Kidney capillary endothelial cell (primary cell): Measurements from ENCODE around the gene OR2A42.
"Not testable (repeated sequence)": the region's sequence is repeated elsewhere in the genome, so short reads cannot be mapped to it uniquely, and the experiment has no call there.

ENCODE experiments used
- DNase-seq: peaks from one replicate; pipeline ENCODE4 v3.0.0-alpha.2; 2018; ENCODE audit warnings: low spot score

The OR2A42 gene

DNA sequence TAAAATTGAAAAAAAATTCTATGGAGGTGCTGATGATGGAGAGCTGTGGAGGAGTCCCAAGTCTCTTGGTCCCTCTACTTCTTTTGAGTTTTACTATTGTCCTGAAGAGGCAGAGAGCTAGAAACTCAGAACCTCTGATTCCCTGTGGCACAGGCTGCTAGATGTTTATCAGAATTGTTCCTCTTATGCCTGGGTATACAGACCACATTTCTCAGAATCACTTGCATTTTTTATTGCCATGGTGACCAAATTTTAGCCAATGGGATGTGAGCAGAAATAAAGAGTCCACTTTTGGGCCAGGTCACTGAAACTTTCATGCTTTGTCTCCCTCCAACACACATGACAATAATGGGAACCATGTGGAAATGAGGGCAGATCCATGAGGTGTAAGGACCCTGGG lies 15.7 kb downstream of the OR2A42 start:
- not testable (repeated sequence) for DNase-seq

DNA sequence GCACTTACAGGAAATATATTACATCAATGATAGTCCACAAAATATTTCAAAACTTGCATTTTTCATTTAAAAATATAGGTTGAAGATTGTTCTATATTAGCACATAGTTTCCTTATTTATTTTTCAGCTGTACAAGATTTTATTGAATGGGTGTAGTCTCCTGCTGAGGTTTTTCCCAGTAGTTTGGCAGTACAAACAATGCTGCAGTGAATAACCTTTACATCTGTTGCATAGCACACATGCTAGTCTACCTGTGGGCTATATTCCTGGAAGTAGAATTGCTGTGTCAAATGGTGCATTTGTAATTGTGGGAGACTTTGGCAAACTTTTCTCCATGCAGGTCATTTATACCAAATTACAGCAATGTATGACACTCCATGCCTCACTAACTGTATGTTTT lies 18.9 kb downstream of the OR2A42 start:
- not testable (repeated sequence) for DNase-seq

DNA sequence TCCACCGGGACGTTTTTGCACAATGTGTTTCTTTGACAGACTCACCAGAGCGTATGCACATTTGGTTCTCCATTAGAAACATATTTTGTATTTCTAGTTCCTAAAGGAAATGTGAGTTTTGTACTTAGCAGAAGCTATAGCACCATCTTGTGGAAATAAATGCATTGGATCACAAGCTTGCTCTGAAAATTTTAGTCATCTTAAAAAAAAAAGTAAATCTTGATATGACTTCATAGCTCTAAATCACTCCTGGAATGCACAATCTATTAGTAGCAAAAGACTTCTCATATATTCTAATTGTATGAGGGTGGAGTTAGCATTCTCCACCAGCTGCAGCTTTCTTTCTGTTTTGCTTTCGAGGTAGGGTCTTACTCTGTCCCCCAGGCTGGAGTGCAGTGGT lies 20.3 kb downstream of the OR2A42 start:
- not testable (repeated sequence) for DNase-seq

DNA sequence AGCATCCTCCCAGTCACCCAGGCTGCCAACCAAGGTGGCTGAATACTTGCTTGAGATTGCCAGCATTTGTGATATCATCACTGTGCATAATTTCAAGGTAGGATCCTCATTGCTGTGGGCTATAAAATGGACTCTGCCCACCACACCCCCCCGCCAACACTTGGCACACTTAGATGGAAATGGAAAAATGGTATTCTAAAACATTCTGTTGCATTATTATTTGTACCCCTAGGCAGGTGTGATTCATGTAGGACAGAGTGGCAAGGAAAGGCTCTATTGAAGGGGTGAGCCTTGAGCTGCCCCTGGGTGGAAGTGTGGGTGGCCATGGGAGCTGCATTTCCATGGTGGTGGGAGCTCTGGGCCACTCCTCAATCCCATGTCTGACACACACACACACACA lies 20.8 kb downstream of the OR2A42 start:
- DNase-seq, result not testable (repeated sequence)

DNA sequence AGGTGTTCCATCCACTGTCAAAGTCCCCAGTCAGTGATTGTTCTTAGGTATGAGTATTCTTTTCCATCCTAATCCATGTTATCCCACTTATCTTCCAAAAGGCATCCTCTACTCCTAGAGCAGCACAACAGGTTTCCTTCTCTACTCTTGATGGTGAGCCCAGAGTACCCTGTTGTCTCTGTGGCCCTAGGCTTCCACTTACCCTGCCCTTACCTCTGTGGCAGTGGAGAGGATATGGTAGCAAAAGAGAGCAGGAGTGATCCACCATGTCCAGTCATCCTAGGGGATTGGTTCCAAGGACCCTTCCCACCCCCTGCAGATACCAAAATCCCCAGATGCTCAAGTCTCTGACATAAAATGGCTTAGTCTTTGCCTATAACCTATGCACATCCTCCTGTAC lies 22.2 kb downstream of the OR2A42 start:
- not testable (repeated sequence) for DNase-seq

DNA sequence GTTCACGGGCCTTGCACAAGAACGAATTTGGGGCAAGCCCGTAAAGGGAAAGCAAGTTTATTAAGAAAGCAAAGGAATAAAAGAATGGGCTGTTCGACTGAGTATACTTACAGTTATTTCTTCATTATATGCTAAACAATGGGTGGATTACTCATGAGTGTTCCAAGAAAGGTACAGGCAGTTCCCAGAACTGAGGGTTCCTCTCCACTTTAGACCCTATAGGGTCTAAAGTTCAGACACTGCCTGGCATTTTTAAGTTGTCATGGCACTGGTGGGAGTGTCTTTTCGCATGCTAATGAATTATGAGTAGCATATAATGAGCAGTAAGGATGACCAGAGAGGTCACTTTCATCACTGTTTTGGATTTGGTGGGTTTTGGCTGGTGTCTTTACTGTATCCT lies 34.1 kb downstream of the OR2A42 start:
- not testable (repeated sequence) for DNase-seq

DNA sequence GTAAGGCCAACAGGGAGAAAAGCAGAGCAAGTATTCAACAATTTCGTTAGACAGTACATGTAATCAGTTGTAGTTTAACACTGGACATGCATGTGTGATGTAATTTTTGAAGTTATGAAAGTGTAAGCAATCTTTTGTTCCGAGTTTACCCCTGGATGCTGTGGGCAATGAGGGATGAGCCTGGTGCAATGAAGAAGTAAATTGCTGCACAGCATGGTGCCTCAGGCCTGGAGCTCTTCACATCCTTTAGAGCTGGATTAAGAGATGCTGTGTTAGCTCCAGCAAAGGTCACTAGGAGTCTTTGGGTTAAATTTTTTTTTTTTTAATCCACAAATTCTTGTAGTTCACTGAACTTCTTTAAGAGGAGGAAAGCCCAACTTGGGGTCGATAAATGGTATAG lies 36.3 kb downstream of the OR2A42 start:
- DNase-seq, result not testable (repeated sequence)

DNA sequence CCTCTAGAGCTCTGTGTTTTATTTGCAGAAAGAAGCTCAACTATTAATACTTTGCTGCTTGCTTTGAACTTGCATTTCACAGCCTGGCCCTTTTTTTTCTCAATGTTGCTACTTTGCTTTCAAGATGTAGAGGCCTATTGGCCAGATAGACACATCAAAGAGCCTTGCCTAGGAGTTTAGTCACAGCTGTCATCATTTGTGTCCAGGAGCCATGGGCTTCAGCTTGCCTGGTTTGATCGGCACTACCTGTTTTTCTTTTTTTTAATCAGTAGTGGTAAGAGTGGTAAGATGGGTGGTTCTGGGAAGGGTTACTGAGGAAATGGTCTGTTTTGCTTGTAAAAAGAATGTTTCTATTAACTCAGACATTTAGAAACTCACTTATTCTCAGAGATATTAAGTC lies 37.4 kb downstream of the OR2A42 start:
- not testable (repeated sequence) for DNase-seq

DNA sequence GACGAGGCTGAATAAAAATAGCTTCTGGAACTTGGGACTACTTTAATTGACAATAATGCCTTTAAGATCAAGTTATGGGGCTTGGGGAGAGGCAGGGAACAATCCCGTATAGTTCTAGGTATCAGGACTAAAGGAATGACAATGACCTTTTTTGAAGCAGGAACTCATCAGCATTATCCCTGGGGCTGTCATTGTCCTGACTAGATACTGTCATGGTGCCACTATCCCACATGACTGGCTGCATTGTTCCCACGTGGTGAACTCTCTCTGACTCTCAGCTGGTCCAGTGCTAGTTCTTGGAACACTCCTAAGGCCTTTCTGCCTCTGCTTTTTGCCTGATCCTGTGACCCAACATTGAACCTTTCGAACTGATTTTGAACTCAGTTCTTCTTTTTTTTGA lies 40.5 kb downstream of the OR2A42 start:
- DNase-seq, result not testable (repeated sequence)

DNA sequence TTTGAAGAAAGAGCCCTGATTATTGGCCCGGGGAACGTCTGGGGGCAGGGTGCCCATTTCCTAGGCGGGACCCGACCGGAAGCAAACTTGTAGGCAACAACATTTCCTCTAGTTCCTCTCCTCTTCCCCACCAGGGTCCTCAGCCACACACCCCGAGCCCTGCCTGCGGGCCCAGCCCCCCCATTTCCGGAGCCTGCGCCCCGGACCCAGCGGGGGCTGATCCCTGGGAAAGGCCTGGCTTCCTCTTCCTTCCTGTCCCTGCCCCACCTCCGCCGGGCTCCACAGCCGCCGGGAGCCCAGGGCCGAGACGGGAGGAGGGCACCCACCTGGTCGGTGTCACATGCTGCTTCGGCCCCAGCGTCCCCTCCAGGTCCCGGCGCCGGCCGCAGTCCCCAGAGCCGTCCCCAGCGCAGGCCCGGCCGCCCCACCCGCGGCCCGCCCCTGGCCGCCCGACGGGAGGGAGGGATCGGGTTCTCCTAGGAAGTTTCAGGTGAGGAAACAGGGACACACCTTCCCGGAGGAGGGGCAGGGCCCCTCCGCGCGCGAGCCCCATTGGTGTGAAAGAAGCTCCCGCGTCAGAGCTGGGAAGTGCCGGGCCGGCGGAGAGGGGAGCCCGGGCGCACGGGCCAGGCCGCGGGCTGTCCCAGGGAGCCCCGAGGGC lies 44.1 kb downstream of the OR2A42 start, which contains the start of gene ARHGEF35:
ARHGEF35 (minus strand) TSS at position 622 of the 661 bp plus-strand sequence. CDS start 7,450 bp downstream, outside the sequence.
- DNase-seq, result not testable (repeated sequence)

DNA sequence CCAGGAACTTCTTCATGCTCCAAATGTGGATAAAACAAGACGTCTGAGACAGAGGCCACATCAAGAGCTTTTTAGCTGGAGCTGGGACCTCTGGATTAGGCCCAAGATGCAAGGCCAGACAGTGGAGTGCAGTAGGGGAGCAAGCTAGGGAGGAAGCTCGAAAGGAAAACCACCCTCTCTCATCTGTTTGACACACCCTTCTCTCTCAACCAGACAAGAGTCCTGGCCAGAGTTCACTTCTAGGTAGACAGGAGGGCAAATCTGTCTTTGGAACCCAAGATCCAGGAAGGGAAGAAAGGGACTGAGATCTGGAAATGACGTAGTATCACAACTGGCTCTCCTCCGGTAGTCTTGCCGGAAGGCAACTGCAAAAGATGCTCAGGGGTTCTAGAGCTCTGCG lies 45.0 kb downstream of the OR2A42 start:
- not testable (repeated sequence) for DNase-seq

DNA sequence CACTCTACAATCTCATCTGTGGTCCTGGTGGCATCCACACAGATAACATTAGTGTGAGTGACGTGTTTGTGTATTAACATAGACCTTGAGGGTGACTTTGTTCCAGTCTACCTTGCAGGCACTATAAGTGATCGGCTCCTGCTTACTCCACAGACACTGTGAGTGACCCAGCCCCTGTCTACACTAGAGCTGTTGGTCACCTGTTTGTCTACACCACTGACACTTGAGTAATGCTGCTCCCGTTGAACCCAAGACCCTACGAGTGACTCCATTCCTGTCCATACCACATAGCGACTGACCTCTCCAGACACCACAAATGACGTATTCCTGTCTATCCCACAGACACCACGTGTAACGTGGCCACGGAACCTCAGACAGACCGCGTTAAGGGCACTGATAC lies 45.6 kb downstream of the OR2A42 start:
- not testable (repeated sequence) for DNase-seq

DNA sequence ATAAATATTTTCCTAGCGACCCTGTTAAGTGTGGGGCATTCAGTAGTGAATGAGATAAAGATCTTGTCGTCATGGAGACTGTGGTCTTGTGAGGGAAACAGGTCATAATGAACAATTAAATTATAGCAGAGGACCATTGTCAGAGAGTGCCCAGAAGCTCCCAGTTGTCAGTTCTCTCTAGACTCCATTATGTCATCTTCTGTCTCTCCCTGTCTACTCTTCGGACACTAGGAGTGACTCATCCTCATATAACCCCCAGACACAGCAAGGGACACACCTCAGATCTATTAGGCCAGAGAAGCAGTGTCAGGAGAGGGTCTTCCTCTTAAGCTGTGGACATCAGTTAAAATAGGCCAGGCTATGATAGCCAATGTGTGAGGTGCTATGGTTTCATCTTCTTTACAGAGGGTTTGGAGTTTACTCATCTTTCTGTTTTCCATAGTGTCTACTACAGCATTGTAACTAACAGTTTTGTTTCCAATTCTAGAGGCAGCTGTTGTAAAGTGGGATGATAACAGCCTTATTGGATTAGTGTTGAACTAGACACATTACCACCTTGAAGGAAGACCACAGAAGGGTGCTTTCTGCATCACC lies 50.7 kb downstream of the OR2A42 start:
- DNase-seq, result not testable (repeated sequence)

DNA sequence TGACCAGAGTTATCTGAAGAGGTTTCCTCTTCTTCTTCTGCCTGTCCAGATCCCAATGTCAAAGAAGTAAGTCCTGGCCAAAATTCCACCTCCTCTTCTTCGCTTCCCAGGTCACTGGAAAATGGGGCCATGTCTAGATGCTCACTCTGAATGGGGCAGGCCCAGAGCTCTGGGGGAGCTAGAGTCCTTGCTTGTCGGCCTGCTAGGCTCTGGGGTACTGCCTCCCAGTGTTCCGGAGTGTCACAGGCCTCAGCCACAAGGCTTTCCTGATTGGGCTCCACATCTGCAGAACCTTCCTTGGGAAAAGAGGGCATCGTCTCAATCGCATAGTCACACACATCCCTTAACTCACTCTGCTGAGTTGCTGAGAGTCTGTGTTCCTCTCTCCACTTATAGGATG lies 51.6 kb downstream of the OR2A42 start:
- DNase-seq, result not testable (repeated sequence)

DNA sequence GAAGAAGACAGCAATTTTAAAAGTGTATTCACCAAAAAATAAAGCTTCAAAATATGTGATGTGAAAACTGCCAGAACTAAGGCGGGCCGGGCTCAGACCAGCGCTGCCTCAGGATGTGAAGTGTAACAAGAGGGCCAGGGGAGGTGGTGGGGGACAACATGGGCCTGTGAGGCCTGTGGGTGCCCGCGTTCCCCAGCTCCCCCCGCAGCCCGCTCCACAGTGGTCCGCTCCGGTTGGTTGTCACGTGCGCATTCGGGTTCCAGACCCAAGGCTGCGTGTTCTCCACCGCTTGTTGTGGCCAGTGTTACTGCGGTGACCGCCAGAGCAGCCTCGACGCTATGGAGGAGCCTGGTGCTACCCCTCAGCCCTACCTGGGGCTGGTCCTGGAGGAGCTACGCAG lies 56.2 kb downstream of the OR2A42 start, which contains the start of gene CTAGE4:
CTAGE4 (plus strand) TSS at position 301 of the 400 bp plus-strand sequence; CDS start at position 339, 38 bp downstream.
- DNase-seq, result not testable (repeated sequence)

DNA sequence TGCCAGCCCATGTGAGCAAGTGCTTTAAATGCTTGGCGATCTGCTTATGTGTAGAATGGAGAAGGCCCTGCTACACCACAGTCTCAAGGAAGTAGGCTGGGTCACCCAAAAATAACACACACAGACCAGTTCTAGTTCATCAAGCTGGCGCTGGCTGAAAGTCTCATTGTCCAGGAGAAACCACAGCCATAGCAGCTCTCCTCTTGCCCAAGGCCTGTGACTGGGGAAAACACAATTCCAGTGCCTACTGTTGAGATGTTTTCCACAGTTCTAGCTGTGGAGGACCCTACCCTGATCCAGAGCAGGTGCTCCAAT lies 60.3 kb downstream of the OR2A42 start:
- not testable (repeated sequence) for DNase-seq

DNA sequence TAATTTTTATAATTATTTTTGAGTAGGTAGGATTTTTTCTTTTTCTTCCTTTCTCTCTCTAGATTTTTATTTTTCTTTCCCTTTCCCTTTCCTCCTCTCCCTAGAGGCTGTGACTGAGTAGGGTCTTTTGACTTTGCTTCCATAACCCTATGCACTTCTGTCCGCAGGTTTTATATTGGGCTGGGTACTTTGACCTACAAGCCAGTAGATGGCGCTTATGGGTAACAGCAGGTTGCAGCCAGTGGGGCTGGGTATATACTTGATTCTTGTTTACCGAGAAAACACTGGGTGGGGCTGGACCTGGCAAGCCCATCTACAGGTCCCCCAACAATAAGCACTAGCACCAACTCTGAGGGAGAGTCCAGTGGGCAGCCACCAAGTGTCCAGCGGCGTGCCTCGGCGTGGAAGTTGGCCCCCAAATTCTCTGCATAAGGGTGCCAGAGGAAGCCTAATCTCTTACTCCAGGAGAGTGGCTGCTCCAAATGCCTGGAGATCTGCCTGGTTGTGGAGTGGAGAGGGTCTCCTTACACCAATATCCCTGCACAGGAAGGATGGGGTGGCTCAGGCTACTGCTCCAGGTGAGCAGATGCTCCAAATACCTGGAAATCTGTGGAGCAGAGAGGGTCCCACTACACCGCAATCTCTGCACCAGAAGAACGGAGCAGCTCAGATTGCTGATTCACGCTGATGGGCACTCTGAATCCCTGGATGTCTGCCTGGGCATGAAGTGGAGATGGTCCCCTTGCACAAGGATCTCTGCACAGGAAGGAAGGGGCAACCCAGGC lies 60.8 kb downstream of the OR2A42 start:
- DNase-seq, result peak; percentile 10
